HS-5 (cell line): ENCODE measurements around the gene SIAH1.
"Not testable (repeated sequence)": the region's sequence is repeated elsewhere in the genome, so short reads cannot be mapped to it uniquely, and the experiment has no call there.

Experiments used
- DNase-seq: peaks from one replicate; pipeline ENCODE4 v3.0.0-alpha.2; 2012; ENCODE audit warnings: low read depth

Gene SIAH1

DNA sequence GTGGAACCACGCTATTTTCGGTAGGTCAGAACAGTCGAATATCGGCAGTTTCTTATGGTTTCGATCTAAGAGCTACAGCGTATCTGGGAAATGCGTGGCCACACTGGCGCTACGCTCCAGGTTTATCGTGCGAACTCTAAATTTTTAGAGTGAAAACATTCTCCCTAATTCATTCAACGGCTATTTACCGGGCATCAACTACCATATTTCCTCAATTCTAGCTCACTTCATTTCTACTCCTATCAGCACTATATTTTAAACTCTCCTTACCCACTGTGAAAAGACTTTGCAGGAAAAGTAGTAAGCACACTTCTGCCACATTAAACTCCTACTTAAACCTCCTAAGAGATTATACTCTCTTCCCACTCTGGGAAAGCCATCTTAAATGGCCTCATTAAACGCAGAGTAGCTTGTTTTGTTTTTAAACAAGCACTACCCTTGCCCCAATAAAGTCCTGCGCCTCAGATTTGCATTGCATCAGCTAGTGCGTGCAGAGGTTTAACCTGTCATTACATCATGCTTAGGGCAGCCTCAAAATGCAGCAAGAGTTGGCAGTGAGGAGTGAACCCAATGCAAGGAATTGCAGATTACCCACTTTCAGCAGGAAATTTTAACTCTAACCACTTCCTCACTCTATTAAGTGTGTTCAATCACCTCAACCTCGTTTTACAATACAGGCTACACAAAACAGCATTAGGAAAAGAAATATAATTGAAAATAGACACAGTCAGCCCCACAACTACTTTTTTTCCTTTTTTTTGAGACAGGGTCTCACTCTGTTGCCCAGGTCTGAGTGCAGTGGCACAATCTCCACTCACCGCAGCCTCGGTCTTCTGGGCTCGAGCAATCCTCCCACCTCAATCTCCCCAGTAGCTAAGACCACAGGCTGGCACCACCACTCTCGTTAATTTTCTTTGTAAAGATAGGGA is 18.8 kb downstream of the SIAH1 start:
- peak; percentile 34 for DNase-seq

- peak; percentile 25 for DNase-seq
Observed at GRCh38 chr16:48365601-48366164, 19.5 kb downstream of the SIAH1 start.

DNA sequence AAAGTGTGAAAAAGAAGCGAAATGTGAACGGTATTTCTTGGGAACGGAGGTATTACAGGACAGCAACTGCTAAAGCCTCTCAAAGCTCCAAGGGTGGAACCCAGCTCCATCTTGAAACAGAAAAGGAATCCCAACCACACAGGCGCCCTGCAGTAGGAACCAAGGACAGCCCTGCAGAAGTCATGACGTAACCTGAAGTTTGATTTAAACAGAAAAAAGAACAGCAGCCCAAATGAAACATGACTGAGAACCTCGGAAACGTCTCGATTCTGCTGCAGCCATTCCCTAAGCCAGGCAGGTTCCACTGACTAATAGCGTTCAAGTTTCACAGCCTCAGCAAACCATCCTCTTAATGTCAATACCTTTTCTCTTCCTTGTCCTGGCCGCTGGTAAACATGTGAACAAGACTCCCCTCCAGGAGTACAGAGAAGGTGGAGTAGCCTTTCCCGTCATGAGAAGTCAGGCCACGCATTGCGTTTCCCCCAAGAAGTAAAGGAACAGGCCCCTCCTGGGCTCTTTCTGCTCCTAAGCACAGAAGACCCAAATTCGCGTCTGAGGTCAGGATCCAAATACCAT is 20.1 kb downstream of the SIAH1 start:
- DNase-seq = no peak

DNA sequence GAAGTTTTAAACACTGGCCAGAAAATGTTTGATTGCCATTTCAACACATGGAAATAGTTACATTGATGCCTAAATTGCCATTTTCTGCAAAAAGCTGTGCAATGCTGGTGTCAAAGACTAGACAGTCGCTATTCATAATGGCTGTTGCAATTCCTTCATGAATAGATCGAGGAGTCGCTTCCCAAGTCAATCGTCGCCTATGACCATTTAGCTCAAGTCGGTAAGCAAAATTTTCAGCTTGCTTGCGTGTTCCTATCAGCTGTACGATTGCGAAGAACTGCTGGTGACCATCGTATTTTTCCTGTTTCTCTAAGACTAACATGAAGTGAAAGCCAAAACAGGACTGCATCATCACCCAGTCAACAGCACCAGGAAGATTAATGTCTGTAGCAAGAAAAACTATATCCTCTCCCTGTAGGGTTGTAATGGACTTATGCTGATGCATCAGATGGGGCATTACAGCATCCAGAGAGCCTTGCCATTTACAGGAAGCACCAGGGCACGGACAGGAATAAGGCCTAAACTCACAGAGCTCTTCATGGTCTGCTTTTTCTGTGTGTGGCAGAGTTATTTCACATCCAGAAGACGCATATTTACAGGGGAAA is 23.6 kb downstream of the SIAH1 start:
- no peak for DNase-seq

GRCh38 chr16:48361012-48361411 is 24.2 kb downstream of the SIAH1 start:
- no peak for DNase-seq

- no peak for DNase-seq
Observed at GRCh38 chr16:48359983-48360382, 25.2 kb downstream of the SIAH1 start.

GRCh38 chr16:48358419-48358818 is 26.8 kb downstream of the SIAH1 start:
- no peak for DNase-seq

- DNase-seq = no peak
Observed at GRCh38 chr16:48356633-48357376, 28.4 kb downstream of the SIAH1 start.

- DNase-seq = no peak
Observed at GRCh38 chr16:48354877-48355855, 30.0 kb downstream of the SIAH1 start.

DNA sequence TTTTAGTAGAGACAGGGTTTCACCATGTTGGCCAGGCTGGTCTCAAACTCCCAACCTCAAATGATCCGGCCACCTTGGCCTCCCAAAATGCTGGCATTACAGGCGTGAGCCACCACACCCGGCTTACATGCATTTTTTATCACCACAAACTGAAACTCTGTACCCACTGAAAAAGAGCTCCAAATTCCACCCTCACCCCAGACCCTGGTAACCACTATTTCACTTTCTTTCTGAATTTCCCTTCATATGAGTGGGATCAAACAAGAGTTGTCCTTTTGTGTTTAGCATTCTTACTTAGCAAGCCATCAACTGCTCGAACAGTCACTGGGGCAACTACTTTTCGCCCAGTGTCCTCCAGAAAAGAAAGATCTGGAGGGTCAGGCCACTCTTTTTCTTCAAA is 30.8 kb downstream of the SIAH1 start:
- DNase-seq = not testable (repeated sequence)

DNA sequence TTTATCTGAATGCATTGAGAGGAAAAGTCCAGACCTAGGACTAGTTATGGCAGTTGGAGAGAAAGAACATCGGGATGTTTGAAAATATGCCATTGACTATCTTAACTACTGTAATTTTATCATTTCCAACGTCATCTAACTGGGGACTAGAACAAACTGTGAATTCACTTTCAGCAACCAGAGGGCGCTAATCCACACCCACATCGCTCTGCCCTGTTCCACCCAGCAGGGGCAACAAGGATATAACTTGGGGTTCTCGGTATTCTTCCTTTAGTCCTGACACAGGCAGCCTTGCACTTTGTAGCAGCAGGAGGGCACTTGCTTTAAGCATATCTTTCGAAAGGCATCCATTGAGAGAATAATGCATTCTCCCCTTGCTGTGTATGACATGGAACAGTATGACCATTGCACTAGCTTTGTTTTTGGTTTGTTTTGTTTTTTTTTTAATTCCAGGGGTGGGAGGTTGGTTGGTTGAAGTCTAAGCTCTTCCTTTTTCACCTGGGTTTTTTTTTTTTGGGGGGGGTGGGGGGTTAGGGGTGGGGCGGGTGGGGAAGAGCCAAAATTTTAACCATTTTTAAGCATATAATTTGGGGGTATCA is 31.5 kb downstream of the SIAH1 start:
- DNase-seq = peak; percentile 6

- no peak for DNase-seq
Observed at GRCh38 chr16:48352648-48353390, 32.4 kb downstream of the SIAH1 start.

GRCh38 chr16:48350736-48351135 is 34.5 kb downstream of the SIAH1 start:
- DNase-seq = no peak

GRCh38 chr16:48347980-48348379 is 37.2 kb downstream of the SIAH1 start:
- DNase-seq = no peak

DNA sequence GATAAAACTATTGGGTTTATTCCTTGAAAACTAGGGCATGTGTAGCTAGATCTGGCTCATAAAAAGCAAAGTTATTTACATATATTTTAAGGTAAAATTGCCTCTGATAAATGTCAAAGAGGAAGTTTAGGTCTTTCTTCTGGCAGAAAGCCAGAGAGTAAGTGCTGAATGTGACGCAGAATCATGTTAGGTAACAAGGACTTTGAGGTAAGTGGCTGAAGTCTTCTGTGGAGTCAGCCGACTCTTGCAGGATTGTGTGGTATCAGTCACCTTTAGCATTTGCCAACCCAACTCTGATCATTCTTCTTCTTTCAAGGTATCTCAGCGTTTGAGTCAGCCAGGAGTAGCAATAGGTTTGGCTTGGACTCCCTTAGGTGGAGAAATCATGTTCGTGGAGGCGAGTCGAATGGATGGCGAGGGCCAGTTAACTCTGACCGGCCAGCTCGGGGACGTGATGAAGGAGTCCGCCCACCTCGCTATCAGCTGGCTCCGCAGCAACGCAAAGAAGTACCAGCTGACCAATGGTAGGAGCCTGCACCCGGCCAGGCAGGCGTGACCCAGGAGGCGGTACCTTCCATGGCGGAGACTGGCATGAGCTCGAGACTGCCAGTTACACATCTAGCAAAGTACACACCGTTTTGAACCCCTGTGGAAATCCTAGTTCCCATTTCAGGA is 37.9 kb downstream of the SIAH1 start:
- no peak for DNase-seq

GRCh38 chr16:48342591-48342990 is 42.6 kb downstream of the SIAH1 start:
- no peak for DNase-seq

DNA sequence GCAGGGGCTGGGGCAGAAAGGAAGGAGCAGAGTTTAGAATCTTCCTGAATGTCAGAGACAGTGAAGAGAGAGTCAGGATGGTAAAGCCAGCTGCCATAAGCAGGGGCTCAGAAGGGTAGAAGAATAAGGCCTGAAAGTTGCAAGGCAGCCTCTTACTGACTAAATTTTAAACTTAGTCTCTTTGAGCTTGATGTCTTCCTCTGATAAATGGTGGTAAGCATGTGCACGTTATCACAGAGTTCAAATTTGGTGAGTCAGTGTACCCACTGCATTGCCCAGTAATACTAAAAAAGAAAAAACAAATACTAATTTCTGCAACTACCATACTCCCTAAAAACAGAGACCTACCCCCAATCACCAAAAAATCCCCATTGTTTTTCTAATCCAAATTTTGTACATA is 45.2 kb downstream of the SIAH1 start:
- no peak for DNase-seq

DNA sequence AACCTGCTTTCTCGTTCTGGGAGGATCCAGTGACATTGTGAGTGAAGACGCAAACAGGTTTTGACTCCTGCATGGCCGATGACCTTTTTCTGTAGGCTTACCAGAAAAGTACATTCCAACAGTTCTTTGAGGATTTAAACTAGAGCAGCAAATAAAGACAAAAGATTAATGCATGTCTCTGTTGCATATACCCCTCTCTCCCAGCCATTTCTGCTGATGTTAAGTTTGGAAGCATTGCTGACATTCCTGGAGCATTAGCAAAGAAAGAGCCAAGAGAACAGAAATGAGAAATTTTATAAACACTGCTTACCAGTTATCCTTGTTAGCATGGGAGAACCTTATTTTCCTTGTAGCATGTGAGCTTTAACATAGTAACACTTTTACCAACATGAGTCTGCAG is 49.3 kb downstream of the SIAH1 start:
- DNase-seq = no peak

DNA sequence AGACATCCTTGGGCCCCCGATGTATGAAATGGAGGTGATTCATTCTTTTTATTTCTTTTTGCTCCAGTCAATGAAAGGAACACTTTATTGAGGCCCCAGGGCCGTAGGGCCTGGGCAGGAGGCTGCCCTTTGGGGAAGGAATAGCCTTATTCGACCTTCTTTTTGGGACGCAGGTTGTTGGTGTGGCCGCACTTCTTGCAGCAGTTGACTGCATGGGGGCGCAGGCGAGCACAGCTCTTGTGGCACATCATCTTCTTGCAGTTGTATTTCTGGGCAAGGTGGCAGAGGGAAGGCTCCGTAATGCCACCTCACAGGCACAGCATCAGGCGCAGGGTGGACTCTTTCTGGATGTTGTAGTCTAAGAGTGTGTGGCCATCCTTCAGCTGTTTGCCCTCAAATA is 50.9 kb downstream of the SIAH1 start:
- no peak for DNase-seq
